HEK293T (cell line): ENCODE results near the gene SLCO3A1.

Experiments
- ARNT ChIP-seq: fragments of 450-650 bp; IDR thresholded peaks from 2 replicates; pipeline ENCODE4 v1.6.1; 2017; ENCODE audit warnings: mild to moderate bottlenecking
- BHLHE40 ChIP-seq: fragments of 450-650 bp; IDR thresholded peaks from 2 replicates; pipeline ENCODE4 v1.6.1; 2016; ENCODE audit warnings: mild to moderate bottlenecking, moderate library complexity, borderline replicate concordance
- CTBP1 ChIP-seq: fragments of 450-650 bp; IDR thresholded peaks from 2 replicates; pipeline ENCODE4 v1.6.1; 2016; ENCODE audit warnings: borderline replicate concordance
- ELF4 ChIP-seq: fragments of 450-650 bp; IDR thresholded peaks from 2 replicates; pipeline ENCODE4 v1.6.1; 2017; ENCODE audit warnings: antibody characterized with exemption
- FOXK2 ChIP-seq: fragments of 450-650 bp; IDR thresholded peaks from 2 replicates; pipeline ENCODE4 v1.6.1; 2016; ENCODE audit warnings: mild to moderate bottlenecking
- FOXM1 ChIP-seq: fragments of 450-650 bp; IDR thresholded peaks from 2 replicates; pipeline ENCODE4 v1.6.1; 2017; ENCODE audit warnings: mild to moderate bottlenecking, borderline replicate concordance
- L3MBTL2 ChIP-seq: fragments of 450-650 bp; conservative IDR thresholded peaks from 2 replicates; pipeline ENCODE4 v1.6.1; 2016; ENCODE audit warnings: mild to moderate bottlenecking
- NFRKB ChIP-seq: fragments of 450-650 bp; IDR thresholded peaks from 2 replicates; pipeline ENCODE4 v1.6.1; 2016; ENCODE audit warnings: mild to moderate bottlenecking, moderate library complexity
- SP1 ChIP-seq: fragments of 450-650 bp; IDR thresholded peaks from 2 replicates; pipeline ENCODE4 v1.6.1; 2017
- SUZ12 ChIP-seq: fragments of 450-650 bp; IDR thresholded peaks from 2 replicates; pipeline ENCODE4 v1.6.1; 2016; ENCODE audit warnings: mild to moderate bottlenecking
- TARDBP ChIP-seq: fragments of 450-650 bp; IDR thresholded peaks from 2 replicates; pipeline ENCODE4 v1.6.1; 2016
- TF ChIP-seq, protein P1 (sequence below): fragments of 450-650 bp; IDR thresholded peaks from 2 replicates; pipeline ENCODE4 v1.6.1; 2016

- no peak for TF ChIP-seq SP1
- TF ChIP-seq ARNT, result no peak
- no peak for TF ChIP-seq FOXK2
- TF ChIP-seq L3MBTL2, result no peak
- no peak for TF ChIP-seq CTBP1
- TF ChIP-seq NFRKB, result no peak
- TF ChIP-seq BHLHE40, result no peak
- TF ChIP-seq TARDBP, result no peak
- TF ChIP-seq ELF4, result no peak
- TF ChIP-seq SUZ12, result no peak
- TF ChIP-seq FOXM1, result no peak
- TF ChIP-seq, protein P1, sequence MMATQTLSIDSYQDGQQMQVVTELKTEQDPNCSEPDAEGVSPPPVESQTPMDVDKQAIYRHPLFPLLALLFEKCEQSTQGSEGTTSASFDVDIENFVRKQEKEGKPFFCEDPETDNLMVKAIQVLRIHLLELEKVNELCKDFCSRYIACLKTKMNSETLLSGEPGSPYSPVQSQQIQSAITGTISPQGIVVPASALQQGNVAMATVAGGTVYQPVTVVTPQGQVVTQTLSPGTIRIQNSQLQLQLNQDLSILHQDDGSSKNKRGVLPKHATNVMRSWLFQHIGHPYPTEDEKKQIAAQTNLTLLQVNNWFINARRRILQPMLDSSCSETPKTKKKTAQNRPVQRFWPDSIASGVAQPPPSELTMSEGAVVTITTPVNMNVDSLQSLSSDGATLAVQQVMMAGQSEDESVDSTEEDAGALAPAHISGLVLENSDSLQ, result no peak
Observed at GRCh38 chr15:92120094-92120795, 266.7 kb downstream of the SLCO3A1 start.
